SKM-1 (cell line): ENCODE results near the gene ST3GAL4.

Experiments
- DNase-seq: peaks from one replicate; lab custom pipeline; 2025; ENCODE audit not compliant: unreplicated experiment; lab: John Stamatoyannopoulos, UW

Gene ST3GAL4

DNA sequence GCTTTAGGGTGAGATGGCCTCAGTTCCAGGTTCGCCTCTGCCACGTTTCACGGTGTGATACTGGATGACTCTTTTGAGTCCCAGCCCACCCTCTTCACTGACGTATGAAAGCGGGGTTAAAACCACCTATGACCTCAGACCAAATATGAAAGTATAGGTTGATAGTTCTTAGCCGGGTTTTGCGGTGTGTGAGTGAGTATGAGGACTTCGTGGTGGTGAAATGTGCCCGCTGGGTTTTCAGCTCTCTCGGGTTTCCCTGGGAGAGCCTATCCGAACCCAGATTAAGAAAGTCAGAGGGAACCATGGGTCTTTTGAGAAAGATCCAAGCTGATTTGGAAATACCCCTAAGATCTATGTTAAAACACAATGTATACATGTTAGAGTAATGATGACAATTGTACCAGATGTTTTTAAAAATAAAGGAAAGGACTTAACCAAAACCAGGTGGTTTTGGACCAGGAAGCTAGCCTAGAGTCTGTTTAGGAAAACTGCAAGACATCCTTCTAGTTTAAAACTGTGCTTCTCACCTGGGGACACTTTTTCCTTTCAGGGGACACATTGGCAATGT is 25.8 kb upstream of the ST3GAL4 start:
- DNase-seq = no peak

DNA sequence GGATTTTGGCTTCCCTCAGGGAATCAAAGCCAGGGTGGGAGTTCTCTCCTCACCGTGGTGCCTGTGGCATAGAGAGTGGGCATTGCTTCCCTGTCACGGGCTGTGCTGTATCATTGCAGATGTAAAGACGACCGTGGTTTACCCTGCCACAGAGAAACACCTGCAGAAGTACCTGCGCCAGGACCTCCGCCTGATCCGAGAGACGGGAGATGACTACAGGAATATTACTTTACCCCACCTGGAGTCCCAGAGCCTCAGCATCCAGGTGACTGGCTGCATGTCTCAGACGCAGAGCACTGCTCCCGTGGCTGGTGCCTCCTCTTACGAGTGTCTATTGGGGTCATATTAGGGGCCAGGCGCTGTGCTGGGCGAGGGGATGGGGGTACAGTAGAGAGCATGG is 24.2 kb upstream of the ST3GAL4 start:
- no peak for DNase-seq

DNA sequence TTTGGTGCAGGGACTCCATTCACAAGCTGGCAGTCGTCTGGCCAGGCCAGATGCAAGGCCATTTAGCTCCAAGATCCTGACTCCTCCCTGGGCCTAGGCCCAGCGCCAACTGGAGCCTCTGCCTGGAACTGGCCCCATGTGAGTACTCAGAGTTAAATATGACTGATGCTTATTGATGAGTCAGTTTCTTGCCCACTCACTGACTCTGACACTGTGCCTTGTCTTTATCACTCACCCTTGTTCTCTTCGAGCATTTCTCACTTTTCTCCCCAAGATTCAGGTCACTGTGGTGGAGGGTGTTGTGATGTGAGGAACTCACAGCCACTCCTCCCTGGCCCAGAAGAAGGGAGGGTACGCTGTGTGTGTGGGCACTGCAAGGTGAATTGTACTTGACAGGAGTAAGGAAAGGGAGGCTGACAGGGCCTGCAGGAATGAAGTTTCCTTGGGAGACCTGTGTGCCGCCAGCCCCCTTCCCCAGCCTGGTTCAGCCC is 23.2 kb upstream of the ST3GAL4 start:
- DNase-seq = no peak

DNA sequence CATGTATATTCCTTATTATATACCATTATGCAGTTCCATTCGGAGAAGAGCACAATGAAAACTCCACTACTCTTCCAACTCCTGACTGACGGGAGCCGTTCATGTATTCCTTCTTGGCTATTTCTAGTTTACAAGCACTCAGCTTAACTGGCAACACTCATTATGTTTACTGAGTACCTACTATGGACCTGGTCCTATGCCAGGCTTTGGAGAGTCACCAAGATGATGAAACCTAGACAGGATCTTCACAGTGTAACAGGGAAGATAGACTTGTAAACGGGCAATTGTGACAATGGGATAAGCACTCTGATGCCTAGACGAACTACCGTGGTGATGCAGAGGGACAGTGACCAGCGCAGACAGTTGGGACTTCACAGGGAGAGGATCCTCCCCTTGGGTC is 22.3 kb upstream of the ST3GAL4 start:
- DNase-seq = no peak

DNA sequence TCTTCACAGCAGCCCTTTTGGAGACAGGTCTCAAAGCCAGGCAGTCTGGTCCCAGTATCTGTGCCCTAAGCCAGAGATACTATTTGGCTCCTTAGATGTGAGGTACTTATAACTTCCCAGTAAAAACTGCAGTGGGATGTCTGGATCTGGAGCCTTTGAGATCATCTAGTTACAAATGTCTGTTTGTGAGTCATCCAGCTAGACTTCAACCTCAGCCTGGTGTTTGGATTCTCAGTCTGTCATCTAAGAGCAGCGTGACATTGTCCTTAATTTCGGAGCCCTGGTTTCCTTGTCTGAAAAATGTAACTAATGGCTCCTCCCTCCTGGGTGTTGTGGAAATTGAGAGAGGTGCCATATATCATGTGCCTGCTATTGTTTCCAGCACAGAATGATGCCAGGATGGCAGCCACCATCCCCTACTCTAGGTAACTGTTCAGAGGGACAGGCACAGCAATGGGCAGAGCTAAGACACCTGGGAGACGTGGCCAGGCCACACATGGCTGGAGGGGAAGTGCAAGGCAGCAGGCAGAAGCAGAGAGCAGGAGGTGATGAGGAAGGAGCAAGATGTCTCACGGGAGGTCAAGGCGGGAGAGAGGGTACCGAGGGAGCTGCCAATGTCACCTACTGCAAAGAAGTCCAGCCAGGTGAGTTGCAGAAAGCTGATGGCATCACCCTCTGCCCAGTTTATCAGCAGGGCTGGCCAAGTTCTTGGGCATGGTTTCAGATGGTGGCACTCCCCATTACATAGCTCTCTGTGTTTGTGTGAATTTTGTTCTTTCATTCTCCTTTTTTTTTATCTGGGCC is 20.6 kb upstream of the ST3GAL4 start:
- DNase-seq = no peak

DNA sequence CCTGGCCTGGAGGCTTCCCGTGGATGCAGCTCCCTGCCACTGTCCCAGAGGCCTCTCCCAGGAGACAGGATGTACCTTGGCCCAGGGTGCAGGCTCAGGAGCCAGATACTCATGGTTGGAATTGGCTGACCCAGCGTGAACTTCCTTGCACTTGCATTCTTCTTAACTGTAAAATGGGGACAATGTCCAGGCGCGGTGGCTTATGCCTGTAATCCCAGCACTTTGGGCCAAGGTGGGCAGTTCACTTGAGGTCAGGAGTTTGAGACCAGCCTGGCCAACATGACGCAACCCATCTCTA is 20.1 kb upstream of the ST3GAL4 start:
- no peak for DNase-seq

DNA sequence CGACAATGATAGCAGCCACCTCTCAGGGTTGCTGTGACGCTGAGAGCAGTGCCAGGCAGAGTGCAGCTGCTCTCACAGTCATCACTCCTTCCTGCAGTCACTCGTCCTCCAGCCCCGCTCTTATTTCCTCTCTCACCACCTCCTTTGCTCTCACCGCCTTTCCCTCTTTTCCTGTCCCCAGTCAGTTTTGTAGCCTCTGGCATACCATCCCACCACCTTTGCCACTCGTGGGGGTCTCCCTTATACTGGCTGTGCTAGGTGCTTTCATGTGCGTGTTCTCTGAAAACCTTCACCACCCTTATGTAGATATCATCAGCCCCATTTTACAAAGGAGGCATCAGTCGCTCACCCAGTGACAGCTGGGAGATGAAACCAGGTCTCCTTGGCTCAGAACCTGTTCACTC is 19.3 kb upstream of the ST3GAL4 start:
- no peak for DNase-seq

DNA sequence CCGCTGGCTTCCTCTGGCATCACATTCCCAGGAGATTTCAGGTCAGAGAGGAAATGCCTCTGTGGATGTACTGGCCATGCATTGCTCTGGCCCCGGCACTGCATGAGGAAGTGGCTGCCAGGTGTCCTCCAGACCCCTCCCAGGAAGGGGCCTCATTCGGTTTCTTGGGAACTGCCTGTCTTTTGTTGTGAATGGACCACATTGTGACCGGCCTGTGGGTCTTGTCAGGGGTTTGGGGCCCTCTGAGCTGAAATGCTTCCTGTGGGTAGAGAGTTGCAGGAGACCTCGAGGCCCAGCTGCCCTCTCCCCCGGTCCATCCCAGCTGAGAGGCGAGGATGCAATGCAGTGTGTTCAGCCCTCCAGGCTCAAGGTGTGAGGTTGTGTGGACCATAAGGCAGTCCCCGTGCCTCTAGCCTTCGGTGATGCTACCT is 18.8 kb upstream of the ST3GAL4 start:
- DNase-seq = no peak

DNA sequence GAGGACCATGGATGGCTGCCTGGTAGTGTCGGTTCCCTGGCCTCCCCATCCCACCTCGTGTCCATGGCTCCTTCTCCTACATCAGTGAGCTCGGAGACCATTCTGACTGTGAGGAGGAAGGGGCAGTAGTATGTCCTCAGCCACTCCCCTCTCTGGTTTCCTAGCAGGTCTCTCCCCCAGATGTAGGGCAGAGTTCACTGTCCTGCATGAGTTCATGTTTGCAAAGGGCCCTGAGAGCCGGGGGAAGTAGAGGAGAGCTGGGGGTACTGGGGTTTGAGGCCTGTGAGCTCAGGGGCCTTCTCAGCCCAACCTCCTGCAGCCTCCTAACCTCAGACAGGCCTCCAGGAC is 18.4 kb upstream of the ST3GAL4 start:
- DNase-seq = no peak

DNA sequence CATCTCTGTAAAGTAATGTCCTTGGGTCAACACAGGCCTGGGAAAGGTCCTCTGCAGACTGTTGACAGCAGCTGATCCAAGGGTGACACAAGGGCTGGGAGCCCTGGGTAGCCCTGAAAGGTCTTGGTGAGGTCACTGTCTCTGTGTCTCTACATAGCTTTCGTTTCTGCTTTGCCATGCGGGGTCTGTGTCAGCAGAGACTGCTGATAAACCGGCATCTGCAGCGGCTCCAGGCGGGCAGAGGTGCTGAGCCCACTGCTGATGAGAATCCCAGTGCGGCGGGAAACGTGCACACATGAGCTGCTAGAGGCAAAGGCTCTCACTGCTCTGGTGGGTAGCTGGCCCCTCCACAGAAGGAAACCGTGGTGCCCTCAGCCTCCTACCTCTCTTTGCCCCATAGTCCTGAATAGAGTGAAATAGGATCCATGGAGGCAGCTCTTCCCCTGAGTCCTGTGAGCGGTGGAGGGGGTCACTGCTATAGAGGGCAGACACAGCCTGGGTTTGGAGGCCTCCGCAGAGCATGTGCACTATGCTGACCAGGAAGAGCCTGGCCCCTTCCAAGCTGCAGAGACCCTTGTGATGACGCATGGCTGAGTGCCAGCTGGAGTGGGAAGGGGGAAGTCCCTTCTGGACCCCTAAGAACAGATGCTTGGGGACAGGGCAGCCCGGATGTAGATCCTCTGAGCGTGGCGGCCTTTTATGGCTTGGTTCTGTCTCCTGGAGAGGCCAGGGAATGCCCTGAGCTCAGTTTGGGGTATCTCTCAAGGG is 17.8 kb upstream of the ST3GAL4 start:
- no peak for DNase-seq

DNA sequence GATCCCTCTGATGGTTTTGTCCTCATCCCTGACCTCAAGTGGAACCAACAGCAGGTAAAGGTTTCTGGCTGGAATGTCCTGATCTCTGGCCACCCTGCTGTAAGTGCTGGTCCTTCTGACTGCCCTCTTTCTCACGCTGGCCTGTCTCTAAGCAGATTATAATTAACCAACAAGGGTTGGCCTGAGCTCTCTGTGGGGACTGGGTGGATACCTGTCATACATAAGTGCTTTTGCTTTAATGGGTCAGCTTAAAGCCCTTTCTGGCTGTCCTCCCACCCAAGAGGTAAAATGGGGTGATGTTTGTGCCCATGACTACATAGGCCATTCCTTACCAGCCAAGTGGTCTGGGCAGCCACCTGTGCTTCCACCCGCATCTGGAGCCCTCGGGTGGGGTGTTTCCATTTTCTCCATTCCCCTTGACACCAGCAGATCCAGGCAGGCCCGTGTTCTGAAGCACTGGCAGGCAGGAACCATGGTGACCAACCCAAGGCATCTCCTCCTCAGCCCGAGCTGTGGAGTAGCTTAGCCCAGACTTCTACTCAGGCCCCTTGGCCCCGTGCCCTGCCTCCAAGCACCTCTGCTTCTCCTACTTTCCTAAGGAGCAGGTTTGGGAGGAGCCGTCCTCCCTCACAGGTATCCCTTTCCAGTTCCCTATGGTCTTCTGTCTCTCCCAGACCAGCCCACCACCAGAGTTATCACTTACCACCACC is 17.0 kb upstream of the ST3GAL4 start:
- DNase-seq = no peak

DNA sequence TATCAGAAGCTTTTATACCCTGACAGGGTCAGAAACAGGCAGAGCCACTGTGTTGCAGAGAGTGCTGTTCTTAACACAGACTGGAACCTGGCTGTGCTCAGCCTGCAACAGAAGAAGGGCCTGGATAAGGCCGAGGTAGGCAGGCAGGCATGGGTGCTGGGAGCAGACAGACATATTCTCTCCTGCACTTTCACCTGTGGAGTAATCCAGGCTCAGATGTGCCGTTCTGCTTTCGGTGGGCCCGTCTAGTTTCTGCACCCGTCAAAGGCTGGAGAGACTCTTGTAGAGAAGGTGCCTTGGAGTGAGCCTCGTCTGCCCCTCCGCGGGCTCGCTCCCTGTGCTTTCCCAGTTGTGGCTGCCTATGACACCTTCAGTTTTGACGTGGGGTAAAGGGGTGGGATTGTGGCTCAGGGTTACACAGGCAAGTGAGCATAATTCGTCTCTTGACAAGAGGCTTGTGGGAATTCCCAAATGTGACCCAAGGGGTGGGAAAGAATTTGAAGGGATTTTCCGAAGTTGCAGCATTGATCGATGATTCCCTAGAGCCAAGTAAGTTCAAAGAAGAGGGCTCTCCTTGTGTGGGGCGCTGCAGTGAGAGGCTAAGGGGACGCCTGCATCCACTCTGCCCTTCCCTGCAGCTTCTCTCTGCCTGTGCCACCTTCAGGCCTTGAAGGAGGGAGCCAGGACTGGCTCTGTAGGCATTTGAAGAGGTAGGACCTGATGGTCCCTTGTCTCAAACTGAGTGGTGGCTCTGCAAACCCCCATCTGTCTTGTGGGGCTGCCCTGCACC is 16.2 kb upstream of the ST3GAL4 start:
- no peak for DNase-seq

DNA sequence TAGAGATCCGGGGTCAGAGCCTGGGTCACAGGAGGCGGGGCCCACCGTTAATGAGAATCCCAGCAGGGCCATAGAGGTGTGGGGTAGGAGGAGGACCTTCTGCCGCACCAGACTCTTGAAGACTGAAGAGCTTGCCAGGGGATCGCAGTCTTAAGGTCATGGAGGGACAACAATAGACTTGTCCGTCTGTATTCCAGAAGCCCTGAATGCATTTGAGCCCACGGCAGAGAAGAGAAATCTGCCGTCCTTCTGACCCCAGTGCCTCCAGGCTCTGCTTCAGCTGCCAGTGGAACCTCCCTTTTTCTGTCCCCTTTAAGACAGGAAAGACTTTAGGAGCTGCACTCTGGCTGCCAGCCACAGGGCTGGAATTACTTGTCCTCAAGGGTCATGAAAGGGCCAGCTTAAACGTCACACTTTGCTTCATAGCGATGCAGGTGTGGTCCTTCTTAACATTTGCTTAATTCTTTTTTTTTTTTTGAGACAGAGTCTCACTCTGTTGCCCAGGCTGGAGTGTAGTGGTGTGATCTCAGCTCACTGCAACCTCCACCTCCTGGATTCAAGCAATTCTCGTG is 15.5 kb upstream of the ST3GAL4 start:
- no peak for DNase-seq

DNA sequence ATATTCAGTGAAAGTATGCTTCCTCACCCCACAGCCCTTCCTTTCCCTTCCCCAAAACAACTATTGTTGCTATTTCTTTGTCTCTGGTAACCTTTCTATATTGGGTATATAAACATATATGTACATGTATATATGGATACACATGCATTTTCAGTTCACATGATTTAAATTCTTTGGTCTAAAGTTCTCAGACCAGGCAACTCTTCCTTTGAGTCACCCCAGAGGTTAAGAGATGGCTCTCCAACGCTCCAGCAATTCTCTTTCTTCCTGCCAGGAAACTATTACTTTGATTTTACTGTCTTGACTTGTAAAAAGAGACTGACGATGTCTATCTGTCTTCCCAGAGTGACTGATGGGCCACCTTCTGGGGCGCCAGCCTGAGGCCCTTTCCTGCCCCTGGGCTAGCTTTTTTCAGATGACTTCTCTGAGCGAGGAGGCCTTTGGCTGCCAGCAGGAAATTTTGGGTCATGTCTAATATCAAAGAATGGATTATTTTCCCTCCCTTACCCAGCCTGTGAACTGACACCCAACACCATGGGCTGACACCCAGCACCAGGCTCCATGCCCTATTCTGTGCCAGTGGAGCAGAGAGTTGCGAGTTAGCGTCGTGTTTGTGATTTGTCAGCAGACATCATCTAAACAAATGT is 14.4 kb upstream of the ST3GAL4 start:
- DNase-seq = no peak

DNA sequence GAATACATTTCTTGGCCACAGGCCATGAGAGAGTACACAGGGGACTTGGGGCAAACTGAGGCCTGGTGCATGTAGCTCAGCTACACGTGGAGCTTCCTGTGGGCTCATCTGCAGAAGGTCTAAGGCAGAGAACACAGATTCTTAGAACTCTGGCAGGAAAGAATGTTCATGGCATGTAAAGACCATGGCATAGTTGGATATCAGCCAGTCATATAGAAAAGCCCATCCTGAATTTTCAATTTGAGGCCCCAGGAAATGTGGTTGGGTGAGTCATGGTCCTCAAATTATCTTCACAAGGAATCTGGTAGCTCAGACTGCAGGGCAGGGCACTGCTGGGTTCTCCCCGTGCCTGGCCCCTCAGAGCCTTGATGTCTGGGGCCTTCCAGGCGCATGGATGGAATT is 13.7 kb upstream of the ST3GAL4 start:
- DNase-seq = no peak

DNA sequence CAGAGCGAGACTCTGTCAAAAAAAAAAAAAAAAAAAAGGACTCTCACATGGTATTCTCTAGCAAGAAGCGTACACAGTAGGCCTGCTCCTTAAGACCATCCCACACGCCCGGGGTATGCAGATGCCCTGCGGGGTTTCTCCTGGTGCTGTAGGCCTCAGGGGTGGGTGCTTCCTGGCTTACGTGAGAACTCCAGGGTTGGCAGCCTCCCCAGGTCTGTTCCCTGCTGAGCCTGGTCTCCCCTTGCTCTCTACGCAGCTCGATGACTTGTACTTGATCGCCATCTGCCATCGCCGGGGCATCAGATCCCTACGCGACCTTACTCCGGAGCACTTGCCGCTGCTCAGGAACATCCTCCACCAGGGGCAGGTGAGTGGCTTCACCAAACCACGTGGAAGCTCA is 12.4 kb upstream of the ST3GAL4 start:
- no peak for DNase-seq

DNA sequence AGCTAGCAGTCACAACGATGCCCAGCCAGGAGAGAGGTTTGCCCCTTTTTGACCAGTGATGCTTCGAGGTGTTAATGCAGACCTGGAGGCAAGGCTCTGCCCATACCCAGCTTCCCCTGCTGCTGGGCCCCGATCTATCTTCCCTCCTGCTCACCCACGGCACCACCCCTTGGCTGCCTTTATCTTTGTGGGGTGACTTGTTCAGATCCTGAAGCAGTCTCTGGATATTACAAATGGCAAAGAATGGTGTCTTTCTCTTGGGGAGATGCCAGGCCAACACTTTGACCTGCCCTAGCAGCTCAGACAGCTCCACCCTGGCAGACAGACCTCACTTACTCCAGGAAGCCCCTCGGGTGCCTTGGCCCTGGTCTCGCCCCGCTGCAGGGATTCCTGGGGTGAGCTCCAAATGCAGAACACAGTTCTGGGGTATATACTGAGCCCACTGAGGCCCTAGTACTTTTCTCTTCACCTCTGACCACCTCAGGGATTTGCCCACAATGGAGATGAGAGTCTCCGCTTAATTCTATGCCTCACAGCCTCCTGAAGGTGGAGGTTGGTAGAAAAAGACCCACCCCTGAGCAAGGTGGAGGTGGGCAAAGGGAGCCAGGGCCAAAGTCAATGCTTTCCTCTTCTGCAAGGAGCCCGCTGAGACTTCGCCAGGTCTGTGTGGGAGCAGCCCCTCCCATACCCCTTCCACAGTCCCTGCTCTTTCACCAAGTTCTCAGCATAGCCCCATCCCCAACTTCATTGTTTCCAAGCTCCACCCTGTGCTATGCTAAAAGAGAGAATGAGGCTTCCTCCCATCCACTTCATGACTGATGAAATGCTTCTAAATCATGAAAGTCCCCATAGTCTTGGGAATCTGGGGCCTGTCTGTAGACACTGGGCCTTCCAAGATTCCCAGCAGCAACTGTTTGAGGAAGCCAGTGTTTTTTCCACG is 11.1 kb upstream of the ST3GAL4 start:
- DNase-seq = no peak

DNA sequence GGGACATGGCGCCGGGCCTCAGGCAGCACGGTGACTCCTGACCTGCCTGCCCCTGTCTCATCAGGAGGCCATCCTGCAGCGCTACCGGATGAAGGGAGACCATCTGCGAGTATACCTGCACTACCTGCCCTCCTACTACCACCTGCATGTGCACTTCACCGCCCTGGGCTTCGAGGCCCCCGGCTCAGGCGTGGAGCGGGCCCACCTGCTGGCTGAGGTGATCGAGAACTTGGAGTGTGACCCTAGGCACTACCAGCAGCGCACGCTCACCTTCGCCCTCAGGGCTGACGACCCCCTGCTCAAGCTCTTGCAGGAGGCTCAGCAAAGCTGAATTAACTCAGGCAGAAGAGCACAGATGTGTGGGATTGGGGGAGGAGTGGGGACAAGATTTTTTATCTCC is 10.2 kb upstream of the ST3GAL4 start:
- no peak for DNase-seq
